ENCODE results near the gene SLC25A6. TPM values are rescaled to one million over a fixed set of nuclear protein-coding genes. Genes with fewer than 3 reads are reported as not detected.

The SLC25A6 gene
- total RNA-seq = 348 and 372 TPM in 2 replicates

GRCh38 chrX:1391707-1392375 lies at the start of gene SLC25A6:
Gene SLC25A6 (minus strand): TSS chrX:1392113. CDS start chrX:1392009, 104 bp downstream.
- H3K4me3 ChIP-seq (ENCODE audit: low read depth, low read length) = peak within 1 kb of the TSS; percentile 81
- DNase-seq (ENCODE audit: low read depth) = peak; percentile 33
- TF ChIP-seq CTCF (conservative IDR thresholded peaks at IDR 0.05; ENCODE audit: low read depth, low read length) = no peak

- no peak for DNase-seq (ENCODE audit: low read depth)
- no peak overlapping the region for H3K4me3 ChIP-seq (ENCODE audit: low read depth, low read length)
- TF ChIP-seq CTCF (conservative IDR thresholded peaks at IDR 0.05; ENCODE audit: low read depth, low read length) = no peak
Observed at GRCh38 chrX:1440506-1440905, 48.6 kb upstream of the SLC25A6 start.

DNA sequence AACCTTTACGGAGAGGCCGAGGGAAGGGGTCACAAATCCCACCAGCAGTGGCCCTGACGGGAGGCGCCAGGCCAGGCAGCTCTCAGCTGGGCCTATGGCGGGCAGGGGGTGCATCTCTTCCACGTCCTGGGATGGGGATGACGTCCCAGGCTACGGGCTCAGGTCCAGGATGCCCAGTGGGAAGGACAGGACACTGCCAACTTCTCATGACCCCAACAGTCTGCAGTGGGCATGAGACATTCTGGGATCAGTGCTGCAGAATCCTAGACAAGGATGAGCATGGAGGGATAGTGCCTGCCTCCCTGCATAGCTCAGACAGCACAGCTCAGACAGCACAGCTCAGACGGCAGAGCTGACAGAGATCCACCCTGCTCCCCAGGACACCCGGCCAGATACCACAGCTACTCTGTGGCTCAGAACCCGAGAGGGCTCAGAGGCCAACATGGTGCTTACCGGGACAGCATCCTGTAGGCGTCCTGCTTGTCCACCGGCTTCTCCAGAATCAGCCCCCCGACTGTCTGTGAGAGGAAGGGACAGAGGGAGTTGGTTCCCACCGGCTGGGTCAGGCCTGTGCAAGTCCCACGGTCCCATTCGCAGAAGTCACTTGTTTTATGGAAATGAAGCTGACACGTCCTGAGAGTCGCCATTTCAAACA lies 43.5 kb upstream of the SLC25A6 start:
- no peak overlapping the region for H3K4me3 ChIP-seq (ENCODE audit: low read depth, low read length)
- no peak for TF ChIP-seq CTCF (conservative IDR thresholded peaks at IDR 0.05; ENCODE audit: low read depth, low read length)
- DNase-seq (ENCODE audit: low read depth) = no peak

GRCh38 chrX:1434871-1435240 lies 42.9 kb upstream of the SLC25A6 start:
- no peak for DNase-seq (ENCODE audit: low read depth)
- no peak overlapping the region for H3K4me3 ChIP-seq (ENCODE audit: low read depth, low read length)
- no peak for TF ChIP-seq CTCF (conservative IDR thresholded peaks at IDR 0.05; ENCODE audit: low read depth, low read length)

- no peak for DNase-seq (ENCODE audit: low read depth)
- TF ChIP-seq CTCF (conservative IDR thresholded peaks at IDR 0.05; ENCODE audit: low read depth, low read length) = no peak
- no peak overlapping the region for H3K4me3 ChIP-seq (ENCODE audit: low read depth, low read length)
Observed at GRCh38 chrX:1433646-1434357, 41.9 kb upstream of the SLC25A6 start.

DNA sequence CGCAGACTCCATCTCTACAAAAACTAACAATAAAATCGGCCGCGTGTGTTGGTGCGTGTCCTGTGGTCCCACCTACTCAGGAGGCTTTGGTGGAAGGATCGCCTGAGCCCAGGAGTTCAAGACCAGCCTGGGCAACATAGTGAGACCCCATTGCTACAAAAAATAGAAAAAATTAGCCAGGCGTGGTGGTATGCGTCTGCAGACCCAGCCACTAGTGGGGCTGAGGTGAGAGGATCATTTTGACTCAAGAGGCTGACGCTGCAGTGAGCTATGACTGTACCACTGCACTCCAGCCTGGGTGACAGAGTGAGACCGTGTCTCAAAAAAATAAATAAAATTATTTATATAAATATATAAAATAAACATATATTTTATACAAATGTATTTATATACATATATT lies 38.5 kb upstream of the SLC25A6 start:
- no peak for TF ChIP-seq CTCF (conservative IDR thresholded peaks at IDR 0.05; ENCODE audit: low read depth, low read length)

More for the DNA sequence above, 38.5 kb upstream of the SLC25A6 start:
- DNase-seq (ENCODE audit: low read depth) = no peak
- no peak overlapping the region for H3K4me3 ChIP-seq (ENCODE audit: low read depth, low read length)

Data from epithelial cell of proximal tubule (primary cell).